ENCODE data around the gene CPE. TPM values are rescaled to one million over a fixed set of nuclear protein-coding genes. Genes with fewer than 3 reads are reported as not detected.

CPE gene
- total RNA-seq, 1 donor from 2014 or later: 24.0 TPM

DNA sequence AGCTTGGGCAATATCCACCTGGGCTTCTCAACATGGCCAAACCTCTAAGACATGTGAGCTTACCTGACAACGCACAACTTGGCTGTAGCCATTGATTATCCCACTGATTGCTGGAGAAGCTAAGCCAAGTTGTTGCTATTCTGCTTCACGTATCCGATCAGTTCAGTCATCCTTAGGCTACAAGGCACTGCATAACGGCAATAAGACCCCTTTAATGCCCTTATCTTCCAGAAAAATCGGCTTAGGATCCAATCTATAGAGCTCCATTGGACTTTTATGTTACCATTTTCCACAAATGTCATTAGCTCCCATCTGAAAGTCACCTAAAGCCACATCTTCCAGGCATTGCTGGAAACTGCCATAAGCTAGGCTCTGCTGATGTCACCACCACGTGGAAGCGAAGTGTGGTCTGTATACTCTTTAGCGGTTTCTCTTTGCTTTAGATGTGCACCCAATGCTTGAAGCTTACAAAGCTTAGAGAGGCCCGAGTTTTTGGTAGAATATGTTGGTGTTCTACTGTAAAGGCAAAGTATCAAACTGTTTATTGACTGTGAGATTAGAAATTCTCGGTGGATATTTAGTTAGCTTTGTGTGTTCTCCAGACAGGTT, 163.1 kb downstream of the CPE start:
- Histone ChIP-seq H3K4me3 (ENCODE audit: low read depth, low read length) (no peak overlapping the region), H3K36me3 (ENCODE audit: control insufficient read depth, insufficient read depth, low read length) (no peaks in the 10 kb centered on the region), H3K27me3 (ENCODE audit: control insufficient read depth, insufficient read depth, low read length) (no peaks in the 10 kb centered on the region)
- no peak for TF ChIP-seq CTCF (IDR thresholded peaks at IDR 0.05; ENCODE audit: insufficient read depth, low read length, severe bottlenecking)
- FAIRE-seq (no peak), DNase-seq (ENCODE audit: low read depth) (no peak)

GRCh38 chr4:165542476-165542875, 163.7 kb downstream of the CPE start:
- TF ChIP-seq CTCF (IDR thresholded peaks at IDR 0.05; ENCODE audit: insufficient read depth, low read length, severe bottlenecking): no peak
- H3K36me3 ChIP-seq (ENCODE audit: control insufficient read depth, insufficient read depth, low read length): no peaks in the 10 kb centered on the region
- no peaks in the 10 kb centered on the region for H3K27me3 ChIP-seq (ENCODE audit: control insufficient read depth, insufficient read depth, low read length)
- no peak overlapping the region for H3K4me3 ChIP-seq (ENCODE audit: low read depth, low read length)
- no peak for FAIRE-seq
- no peak for DNase-seq (ENCODE audit: low read depth)

Other genes starting within 250 kb of the CPE start
- gene KLHL2, start 171.4 kb upstream of the CPE start, total RNA-seq: 49.2 and 52.6 TPM in 2 replicates
- 187 and 206 TPM in 2 replicates for gene MSMO1, start 51.3 kb upstream of the CPE start, total RNA-seq

Measured in bronchial epithelial cell (primary cell).